PC-3 (cell line): ENCODE data around the gene RSPH6A. TPM values are rescaled to one million over a fixed set of nuclear protein-coding genes. Genes with fewer than 3 reads are reported as not detected.

Experiments
- ATAC-seq: fragments of 200-7000 bp; cut with Tn5 transposase; 2 replicates; pipeline ENCODE4 v1.9.1; 2020; ENCODE audit warnings: mild to moderate bottlenecking, moderate library complexity
- BruUV-seq: library from RNA; stranded (reverse); fragments of 400-500 nt; replicated peaks from 2 replicates; lab custom pipeline; 2021; lab: Mats Ljungman, UMichigan
- CTCF ChIA-PET: fragments of 300-600 bp; sonication (Branson Sonifier 250); formaldehyde crosslinking; loops from one replicate; lab custom pipeline; 2022; ENCODE audit warnings: antibody characterized with exemption; lab: Charles Lee
- POLR2A ChIA-PET: fragments of 300-600 bp; sonication (Branson Sonifier 250); formaldehyde crosslinking; loops from one replicate; lab custom pipeline; 2022; ENCODE audit warnings: antibody characterized with exemption; ENCODE audit not compliant: unreplicated experiment; lab: Charles Lee
- DNase-seq: peaks from one replicate; pipeline ENCODE4 v3.0.0-alpha.2; 2015
- H2AFZ ChIP-seq: fragments of 300-600 bp; sonication (generic); 2 replicates; pipeline ENCODE4 v1.6.0; 2016; ENCODE audit warnings: antibody characterized with exemption, low read length
- H3F3A ChIP-seq: fragments of 300-600 bp; sonication (generic); one replicate; pipeline ENCODE4 v1.6.0; 2017; ENCODE audit warnings: antibody characterized with exemption, low read length, control low read depth, mild to moderate bottlenecking; ENCODE audit not compliant: unreplicated experiment
- H3K27ac ChIP-seq: fragments of 300-600 bp; sonication (generic); 2 replicates; pipeline ENCODE4 v1.5.1; 2016; ENCODE audit warnings: mild to moderate bottlenecking, low read length
- H3K27me3 ChIP-seq: fragments of 300-600 bp; sonication (generic); 2 replicates; pipeline ENCODE4 v1.6.1; 2016; ENCODE audit warnings: low read length, mixed read lengths
- H3K36me3 ChIP-seq: fragments of 300-600 bp; sonication (generic); 2 replicates; pipeline ENCODE4 v1.6.1; 2016; ENCODE audit warnings: low read depth, mixed run types, low read length, mixed read lengths
- H3K4me1 ChIP-seq: fragments of 300-600 bp; sonication (generic); 2 replicates; pipeline ENCODE4 v1.5.1; 2016; ENCODE audit warnings: low read length; ENCODE audit not compliant: insufficient read depth
- H3K4me2 ChIP-seq: fragments of 300-600 bp; sonication (generic); 2 replicates; pipeline ENCODE4 v1.6.0; 2016; ENCODE audit warnings: low read length
- H3K4me3 ChIP-seq: fragments of 300-600 bp; sonication (generic); 2 replicates; pipeline ENCODE4 v1.5.1; 2016; ENCODE audit warnings: mild to moderate bottlenecking, low read length, mixed read lengths
- H3K79me2 ChIP-seq: fragments of 300-600 bp; sonication (generic); 2 replicates; pipeline ENCODE4 v1.6.1; 2017; ENCODE audit warnings: low read length, mixed read lengths
- H3K9ac ChIP-seq: fragments of 300-600 bp; sonication (generic); 2 replicates; pipeline ENCODE4 v1.6.0; 2016; ENCODE audit warnings: mild to moderate bottlenecking, low read length
- H3K9me2 ChIP-seq: fragments of 300-600 bp; sonication (generic); replicated peaks from 2 replicates; pipeline ENCODE4 v1.6.1; 2016; ENCODE audit warnings: mixed run types, low read length, mixed read lengths
- H3K9me3 ChIP-seq: fragments of 300-600 bp; sonication (generic); 2 replicates; pipeline ENCODE4 v1.6.1; 2016; ENCODE audit warnings: low read length, mixed read lengths
- H4K20me1 ChIP-seq: fragments of 300-600 bp; sonication (generic); 2 replicates; pipeline ENCODE4 v1.6.1; 2016; ENCODE audit warnings: low read length, mixed read lengths
- CTCF ChIP-seq: fragments of 300-600 bp; sonication (generic); conservative IDR thresholded peaks from 2 replicates; pipeline ENCODE4 v1.5.1; 2017; ENCODE audit warnings: antibody characterized with exemption, low read depth, mild to moderate bottlenecking, low read length
- EZH2 ChIP-seq: fragments of 300-600 bp; sonication (generic); IDR thresholded peaks from one replicate; pipeline ENCODE4 v1.6.1; 2017; ENCODE audit warnings: antibody characterized with exemption, mild to moderate bottlenecking, low read length; ENCODE audit not compliant: unreplicated experiment
- EZH2phosphoT487 ChIP-seq: fragments of 300-600 bp; sonication (generic); IDR thresholded peaks from 2 replicates; pipeline ENCODE4 v1.6.1; 2018; ENCODE audit warnings: mild to moderate bottlenecking, antibody characterized with exemption, low read length, borderline replicate concordance
- intact Hi-C: fragments of 100-400 bp; cut with micrococcal nuclease; formaldehyde crosslinking; loops from 2 replicates; pipeline ENCODE4 v1.9.0; 2023
- total RNA-seq: library from RNA; depleted of rRNA; stranded (reverse); fragments of >200 nt; gene quantifications from 2 replicates; pipeline ENCODE4 v1.2.3, GENCODE V29; 2014

RSPH6A gene
- total RNA-seq, 1 experiment from 2014 or later, result not detected

GRCh38 chr19:45828945-45829344 lies 13.8 kb upstream of the RSPH6A start:
- CTCF ChIA-PET, result no interaction called here
- no peaks in the 10 kb centered on the region for H3F3A ChIP-seq
- no peaks in the 10 kb centered on the region for H3K9me2 ChIP-seq
- H3K79me2 ChIP-seq, result no peaks in the 10 kb centered on the region
- H3K36me3 ChIP-seq, result peaks cover 4% of the 10 kb centered on the region
- no peak for TF ChIP-seq EZH2phosphoT487
- no peak for TF ChIP-seq EZH2
- TF ChIP-seq CTCF, result no peak
- no peaks in the 10 kb centered on the region for H3K9me3 ChIP-seq
- H3K4me2 ChIP-seq, result no peak overlapping the region
- no peak overlapping the region for H3K4me3 ChIP-seq
- DNase-seq (no peak), ATAC-seq (no peak)
- H4K20me1 ChIP-seq, result no peaks in the 10 kb centered on the region
- POLR2A ChIA-PET, result no interaction called here
- H3K9ac ChIP-seq, result no peak overlapping the region
- H2AFZ ChIP-seq, result no peak overlapping the region
- H3K4me1 ChIP-seq, result no peaks in the 10 kb centered on the region
- BruUV-seq, result no TSS peak
- intact Hi-C loops, result no loop called here
- no peak overlapping the region for H3K27ac ChIP-seq
- H3K27me3 ChIP-seq, result no peaks in the 10 kb centered on the region

- H3K79me2 ChIP-seq, result no peaks in the 10 kb centered on the region
- H3F3A ChIP-seq, result no peaks in the 10 kb centered on the region
- ATAC-seq (no peak), DNase-seq (no peak)
- no peaks in the 10 kb centered on the region for H3K9me3 ChIP-seq
- no peak overlapping the region for H3K4me3 ChIP-seq
- ChIA-PET CTCF (no interaction called here), POLR2A (no interaction called here)
- no peak overlapping the region for H3K27ac ChIP-seq
- H2AFZ ChIP-seq, result no peak overlapping the region
- no TSS peak for BruUV-seq
- no peak overlapping the region for H3K9ac ChIP-seq
- H3K4me1 ChIP-seq, result no peaks in the 10 kb centered on the region
- no peak overlapping the region for H3K4me2 ChIP-seq
- no peaks in the 10 kb centered on the region for H3K9me2 ChIP-seq
- H3K27me3 ChIP-seq, result no peaks in the 10 kb centered on the region
- H4K20me1 ChIP-seq, result no peaks in the 10 kb centered on the region
- intact Hi-C loops, result no loop called here
- TF ChIP-seq EZH2phosphoT487 (no peak), CTCF (no peak), EZH2 (no peak)
- peaks cover 4% of the 10 kb centered on the region for H3K36me3 ChIP-seq
Measured at GRCh38 chr19:45828523-45828922, 13.4 kb upstream of the RSPH6A start.

GRCh38 chr19:45827459-45828093 lies 12.5 kb upstream of the RSPH6A start:
- H3K27ac ChIP-seq, result no peak overlapping the region
- no peak overlapping the region for H2AFZ ChIP-seq
- no peak overlapping the region for H3K4me3 ChIP-seq
- TF ChIP-seq CTCF (no peak), EZH2 (no peak), EZH2phosphoT487 (no peak)
- ATAC-seq (no peak), DNase-seq (no peak)
- H3K36me3 ChIP-seq, result peaks cover 4% of the 10 kb centered on the region
- no peaks in the 10 kb centered on the region for H3K79me2 ChIP-seq
- intact Hi-C loops, result no loop called here
- H3K9me3 ChIP-seq, result no peaks in the 10 kb centered on the region
- no TSS peak for BruUV-seq
- H3K27me3 ChIP-seq, result no peaks in the 10 kb centered on the region
- H3K9me2 ChIP-seq, result no peaks in the 10 kb centered on the region
- POLR2A ChIA-PET, result interaction anchor here (0.5 kb wide), 1 partner anchor 1521 kb away, joined by 3 read pairs; the partner anchor contains the start of gene DHX34
- H3F3A ChIP-seq, result no peaks in the 10 kb centered on the region
- H3K4me1 ChIP-seq, result no peaks in the 10 kb centered on the region
- no peak overlapping the region for H3K9ac ChIP-seq
- no peaks in the 10 kb centered on the region for H4K20me1 ChIP-seq
- no peak overlapping the region for H3K4me2 ChIP-seq
- CTCF ChIA-PET, result no interaction called here
